ENCODE measurements around the gene PMIS2.

The PMIS2 gene

GRCh38 chr19:35563207-35563829, 22.7 kb upstream of the PMIS2 start, which contains the start of gene ATP4A:
ATP4A (minus strand) TSS chr19:35563658; CDS start chr19:35563629, 29 bp downstream.
- CTCF ChIA-PET = interaction anchor here (0.6 to 2.3 kb wide), 7 partner anchors 14 to 210 kb away, joined by 3 to 9 read pairs (median 4); no protein-coding TSS in a partner anchor
- POLR2A ChIA-PET = interaction anchor here (0.6 to 0.7 kb wide), 3 partner anchors 15 to 1757 kb away, joined by 3 read pairs; no protein-coding TSS in a partner anchor

GRCh38 chr19:35565016-35565856, 20.7 kb upstream of the PMIS2 start:
- CTCF ChIA-PET = interaction anchor here (0.9 to 2.3 kb wide), 5 partner anchors 9 to 55 kb away, joined by 3 to 8 read pairs (median 6); no protein-coding TSS in a partner anchor
- Histone ChIP-seq H3K4me3 (ENCODE audit: low read depth, low read length) (no peak overlapping the region), H3K36me3 (ENCODE audit: control insufficient read depth in 2 of 2, insufficient read depth in 1 of 2, low read length in 2 of 2) (no peaks in the 10 kb centered on the region), H3K27ac (ENCODE audit: extremely low read depth, low read depth, low read length) (no peak overlapping the region), H3K9me3 (ENCODE audit: control insufficient read depth, insufficient read depth, low read depth, low read length) (no peaks in the 10 kb centered on the region; the same call in 1 of the 2 replicates), H3K4me1 (ENCODE audit: control insufficient read depth, insufficient read depth, low read length) (no peaks in the 10 kb centered on the region)
- no peak for TF ChIP-seq ZNF324 (tag by site-specific recombination; IDR thresholded peaks at IDR 0.05)
- no peak for TF ChIP-seq ZNF549 (tag by site-specific recombination; IDR thresholded peaks at IDR 0.05)
- POLR2A ChIA-PET = interaction anchor here (0.7 to 0.8 kb wide), 2 partner anchors 74 to 83 kb away, joined by 3 to 7 read pairs; partner anchors contain the start of gene COX6B1

More at GRCh38 chr19:35563207-35563829, 22.7 kb upstream of the PMIS2 start, which contains the start of gene ATP4A:
- Histone ChIP-seq H3K27ac (ENCODE audit: extremely low read depth, low read depth, low read length) (no peak within 1 kb of the TSS), H3K4me1 (ENCODE audit: control insufficient read depth, insufficient read depth, low read length) (peaks cover 7% of the 10 kb centered on the region), H3K9me3 (ENCODE audit: control insufficient read depth, insufficient read depth, low read depth, low read length) (no peaks in the 10 kb centered on the region; the same call in 1 of the 2 replicates), H3K36me3 (ENCODE audit: control insufficient read depth in 2 of 2, insufficient read depth in 1 of 2, low read length in 2 of 2) (no peaks in the 10 kb centered on the region), H3K4me3 (ENCODE audit: low read depth, low read length) (no peak within 1 kb of the TSS)
- TF ChIP-seq ZSCAN30 (tag by site-specific recombination; IDR thresholded peaks at IDR 0.05) = no peak
- no peak for TF ChIP-seq SETDB1 (IDR thresholded peaks at IDR 0.05; ENCODE audit: insufficient read length, low read length)
- no peak for TF ChIP-seq ZNF404 (tag by site-specific recombination; IDR thresholded peaks at IDR 0.05)
- TF ChIP-seq SP2 (tag by site-specific recombination; IDR thresholded peaks at IDR 0.05) = 0 out of 2 replicates have a peak, but pooled peaks have one; percentile 12
- TF ChIP-seq HOXC10 (CRISPR knock-in tag; IDR thresholded peaks at IDR 0.05) = no peak
- no peak for TF ChIP-seq ZNF777 (tag by site-specific recombination; IDR thresholded peaks at IDR 0.05; ENCODE audit: borderline replicate concordance)
- no peak for TF ChIP-seq ZSCAN16 (tag by site-specific recombination; IDR thresholded peaks at IDR 0.05)
- TF ChIP-seq ZFHX2 (tag by site-specific recombination; conservative IDR thresholded peaks at IDR 0.05) = peak; percentile 56
- TF ChIP-seq ZNF621 (tag by site-specific recombination; IDR thresholded peaks at IDR 0.05) = 0 out of 2 replicates have a peak, but pooled peaks have one; percentile 6
- TF ChIP-seq ZFP41 (tag by site-specific recombination; IDR thresholded peaks at IDR 0.05; ENCODE audit: borderline replicate concordance) = no peak
- no peak for TF ChIP-seq ZNF169 (tag by site-specific recombination; IDR thresholded peaks at IDR 0.05)
- no peak for TF ChIP-seq ZNF18 (tag by site-specific recombination; IDR thresholded peaks at IDR 0.05)
- peak; percentile 76 for TF ChIP-seq ZNF366 (tag by site-specific recombination; conservative IDR thresholded peaks at IDR 0.05)
- no peak for TF ChIP-seq ZBTB21 (tag by site-specific recombination; IDR thresholded peaks at IDR 0.05)
- TF ChIP-seq ZNF776 (tag by site-specific recombination; IDR thresholded peaks at IDR 0.05; ENCODE audit: borderline replicate concordance) = no peak
- no peak for TF ChIP-seq PATZ1 (tag by site-specific recombination; IDR thresholded peaks at IDR 0.05)
- TF ChIP-seq ZNF214 (tag by site-specific recombination; IDR thresholded peaks at IDR 0.05; ENCODE audit: borderline replicate concordance) = no peak
- TF ChIP-seq, protein P1, sequence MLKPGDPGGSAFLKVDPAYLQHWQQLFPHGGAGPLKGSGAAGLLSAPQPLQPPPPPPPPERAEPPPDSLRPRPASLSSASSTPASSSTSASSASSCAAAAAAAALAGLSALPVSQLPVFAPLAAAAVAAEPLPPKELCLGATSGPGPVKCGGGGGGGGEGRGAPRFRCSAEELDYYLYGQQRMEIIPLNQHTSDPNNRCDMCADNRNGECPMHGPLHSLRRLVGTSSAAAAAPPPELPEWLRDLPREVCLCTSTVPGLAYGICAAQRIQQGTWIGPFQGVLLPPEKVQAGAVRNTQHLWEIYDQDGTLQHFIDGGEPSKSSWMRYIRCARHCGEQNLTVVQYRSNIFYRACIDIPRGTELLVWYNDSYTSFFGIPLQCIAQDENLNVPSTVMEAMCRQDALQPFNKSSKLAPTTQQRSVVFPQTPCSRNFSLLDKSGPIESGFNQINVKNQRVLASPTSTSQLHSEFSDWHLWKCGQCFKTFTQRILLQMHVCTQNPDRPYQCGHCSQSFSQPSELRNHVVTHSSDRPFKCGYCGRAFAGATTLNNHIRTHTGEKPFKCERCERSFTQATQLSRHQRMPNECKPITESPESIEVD (tag by site-specific recombination; IDR thresholded peaks at IDR 0.05) = no peak
- TF ChIP-seq ZNF416 (tag by site-specific recombination; IDR thresholded peaks at IDR 0.05) = no peak
- peak; percentile 64; the same call in 1 of the 2 replicates for TF ChIP-seq EGR2 (tag by site-specific recombination; IDR thresholded peaks at IDR 0.05; ENCODE audit: low read depth)
